Right lung (tissue), 5 donors: ENCODE results near the gene SUN1. TPM values are rescaled to one million over a fixed set of nuclear protein-coding genes. Genes with fewer than 3 reads are reported as not detected.
"Not testable (repeated sequence)": the region's sequence is repeated elsewhere in the genome, so short reads cannot be mapped to it uniquely, and the experiment has no call there.

Source experiments
- DNase-seq, 2 donors: peaks; one replicate each; pipeline ENCODE4 v3.0.0-alpha.2; 2013
- polyA plus RNA-seq, 5 donors: library from polyadenylated mRNA; unstranded; fragments of 120-200 nt; gene quantifications; one replicate each; pipeline versions ENCODE4 v1.2.1 to v1.2.3, GENCODE V29; 2013; ENCODE audit warnings: inconsistent platforms in 1 of 5, low replicate concordance in 1 of 5; ENCODE audit not compliant: insufficient read length in 5 of 5, insufficient read depth in 1 of 5

Gene SUN1
- polyA plus RNA-seq, 5 donors: 127 to 183 (median 156) TPM

DNA sequence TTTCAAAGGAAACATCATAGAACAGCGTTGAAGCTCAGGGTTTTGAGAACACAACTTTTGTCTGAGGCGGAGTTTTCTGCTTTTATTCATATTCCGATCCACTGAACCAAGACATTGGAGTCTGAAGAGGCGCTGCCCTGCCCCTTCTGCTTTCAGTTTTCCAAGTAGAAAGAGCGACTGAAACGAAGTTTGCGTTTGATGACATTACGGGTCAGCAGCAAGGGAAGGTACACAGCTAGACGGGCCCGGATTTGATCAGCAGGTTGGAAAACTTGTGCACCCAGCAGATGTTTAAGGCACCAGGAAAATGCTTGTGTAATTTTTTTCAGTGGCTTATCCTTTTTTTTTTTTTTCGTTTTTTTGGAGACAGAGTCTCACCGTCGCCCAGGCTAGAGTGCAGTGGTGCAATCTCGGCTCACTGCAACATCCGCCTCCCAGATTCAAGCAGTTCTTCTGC, 720 bp downstream of the SUN1 start:
- no peak for DNase-seq

DNA sequence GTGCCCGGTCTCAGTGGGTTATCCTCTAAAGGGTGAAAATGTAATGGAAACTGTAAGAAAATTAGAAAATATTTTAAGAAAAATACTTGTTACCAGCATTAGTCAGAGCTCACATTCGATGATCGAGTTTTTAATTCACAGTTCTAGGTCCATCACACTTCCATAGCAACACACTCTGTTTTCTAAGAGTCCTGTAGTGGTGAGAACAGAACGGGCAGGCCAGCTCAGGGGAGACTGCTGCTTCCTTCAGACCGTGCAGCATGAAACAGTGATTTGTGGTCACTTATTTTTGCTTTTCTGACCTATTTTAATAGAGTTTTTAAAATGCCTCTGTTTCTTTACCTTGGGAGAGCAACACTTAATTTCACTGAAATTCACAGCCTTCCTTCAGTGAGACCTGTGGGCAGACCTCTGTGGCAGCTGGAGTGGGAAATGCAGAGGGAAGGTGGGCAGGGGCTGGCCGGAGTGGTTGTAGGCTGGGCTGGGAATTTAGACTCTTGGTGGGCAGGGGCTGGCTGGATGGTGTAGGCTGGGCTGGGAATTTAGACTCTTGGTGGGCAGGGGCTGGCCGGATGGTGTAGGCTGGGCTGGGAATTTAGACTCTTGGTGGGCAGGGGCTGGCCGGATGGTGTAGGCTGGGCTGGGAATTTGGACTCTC, 1.5 kb downstream of the SUN1 start:
- DNase-seq: no peak

DNA sequence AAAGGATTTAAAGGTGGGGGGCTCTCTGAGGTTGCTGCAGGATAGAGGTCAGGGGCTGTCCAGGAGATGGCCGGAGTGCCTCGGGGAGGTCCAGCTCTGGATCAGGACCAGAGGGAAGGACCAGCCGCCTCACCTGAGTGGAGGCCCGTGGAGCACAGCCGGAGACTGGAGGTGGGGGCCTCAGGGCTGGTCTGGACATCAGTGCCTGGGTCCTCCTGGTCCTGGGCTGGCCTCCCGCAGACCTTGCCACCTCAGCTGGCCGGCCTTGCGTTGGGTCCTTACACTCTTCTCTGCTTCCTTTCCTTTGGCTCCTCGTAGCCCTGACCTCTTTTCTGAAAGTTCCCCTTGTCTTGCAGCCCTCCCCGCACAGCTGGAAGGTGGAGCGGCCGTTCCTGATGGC, 2.0 kb downstream of the SUN1 start:
- no peak for DNase-seq

DNA sequence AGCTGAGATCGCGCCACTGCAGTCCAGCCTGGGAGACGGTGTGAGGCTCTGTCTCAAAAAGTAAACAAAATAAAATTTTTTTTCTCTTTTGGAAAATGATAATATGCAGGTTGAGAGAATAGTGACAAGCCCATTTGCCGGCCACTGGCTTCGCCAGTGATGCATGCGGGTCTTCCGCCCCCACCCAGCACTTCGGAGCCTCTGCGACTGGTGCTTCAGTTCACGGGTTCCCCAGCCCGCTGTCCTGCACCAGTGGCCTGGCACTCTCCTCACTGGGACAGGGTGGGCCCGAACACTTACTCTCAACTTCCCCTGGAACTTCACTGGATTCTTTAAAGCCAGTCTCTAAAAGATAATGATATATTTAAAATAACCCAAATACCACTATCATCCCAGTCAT, 2.7 kb downstream of the SUN1 start:
- DNase-seq: no peak

DNA sequence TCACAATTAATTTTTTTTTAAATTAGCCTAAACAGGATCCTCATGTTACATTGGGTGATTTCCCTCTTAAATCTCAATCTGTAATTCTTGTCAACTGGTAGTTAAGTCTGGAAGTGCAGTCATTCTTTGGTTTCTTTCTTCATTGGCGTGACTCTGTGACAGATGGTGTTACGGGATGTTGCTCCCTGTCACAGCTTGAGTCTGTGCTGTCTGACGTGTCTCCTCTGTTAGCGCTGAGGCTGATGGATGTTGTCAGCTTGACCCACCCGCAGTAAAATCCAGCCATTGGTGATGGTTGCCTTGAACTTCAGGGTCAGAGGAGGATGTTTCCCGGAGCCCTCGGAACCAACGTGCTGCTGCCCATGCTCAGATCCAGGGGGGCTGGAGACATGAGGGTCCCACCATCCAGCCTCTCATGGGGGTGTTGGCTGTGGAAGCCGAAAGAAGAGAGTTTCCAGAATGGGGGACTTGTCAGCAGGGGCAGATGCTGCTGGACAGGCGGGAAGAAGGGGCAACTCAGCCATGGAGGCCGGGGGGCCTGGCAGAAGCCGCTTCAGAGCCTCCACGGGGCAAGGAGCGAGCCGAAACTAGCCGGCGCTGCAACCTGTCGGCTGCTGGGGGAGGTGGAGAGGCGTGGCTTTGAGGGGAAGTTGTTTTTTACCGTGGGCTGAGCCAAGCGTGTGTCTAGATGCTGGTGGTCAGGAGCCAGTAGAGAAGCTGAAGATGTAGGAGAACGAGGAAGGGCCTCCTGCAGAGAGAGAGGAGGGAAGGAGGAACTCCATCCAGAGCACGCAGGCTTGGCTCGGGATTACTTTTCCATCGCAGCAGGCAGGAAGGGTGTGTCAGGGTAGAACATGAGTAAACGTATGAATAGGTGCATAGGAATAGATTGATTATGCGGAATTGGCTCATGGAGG, 3.5 kb downstream of the SUN1 start:
- DNase-seq: no peak

DNA sequence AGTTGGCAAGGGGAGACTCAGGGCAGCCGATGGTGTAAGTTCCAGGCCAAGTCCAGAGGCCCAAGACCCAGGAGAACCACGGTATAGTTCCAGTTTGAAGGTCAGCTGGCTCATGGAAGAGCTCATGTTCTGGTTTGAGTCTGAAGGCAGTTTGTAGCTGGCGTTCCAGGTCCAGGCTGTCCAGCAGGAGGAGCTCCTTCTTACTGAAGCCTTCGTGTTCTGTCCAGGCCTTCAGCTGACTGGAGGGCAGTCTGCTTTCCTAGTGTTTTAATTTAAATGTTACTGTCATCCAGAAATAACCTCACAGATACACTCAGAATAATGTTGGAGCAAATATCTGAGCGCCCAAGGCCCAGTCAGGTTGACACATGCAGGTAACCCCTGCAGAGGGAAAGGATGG, 4.2 kb downstream of the SUN1 start:
- DNase-seq: no peak

DNA sequence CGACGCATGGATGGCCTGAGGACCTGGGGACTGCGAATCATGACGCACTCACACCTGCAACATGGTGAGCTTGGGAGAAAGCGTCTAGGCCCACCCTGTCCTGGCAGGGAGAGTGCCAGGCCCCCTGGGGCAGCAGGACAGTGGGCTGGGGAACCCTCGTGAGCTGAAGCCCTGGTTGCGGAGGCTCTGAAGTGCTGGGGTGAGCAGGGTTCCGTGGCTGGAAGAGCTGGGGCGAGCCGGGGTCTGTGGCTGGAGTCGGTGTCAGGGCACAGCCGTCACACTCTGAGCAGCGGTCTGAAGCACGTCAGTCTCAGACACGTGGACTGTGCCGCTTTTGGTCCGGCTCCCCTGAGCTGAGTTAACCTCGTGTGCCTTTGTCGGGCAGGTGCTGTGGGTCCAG, 4.7 kb downstream of the SUN1 start:
- no peak for DNase-seq

DNA sequence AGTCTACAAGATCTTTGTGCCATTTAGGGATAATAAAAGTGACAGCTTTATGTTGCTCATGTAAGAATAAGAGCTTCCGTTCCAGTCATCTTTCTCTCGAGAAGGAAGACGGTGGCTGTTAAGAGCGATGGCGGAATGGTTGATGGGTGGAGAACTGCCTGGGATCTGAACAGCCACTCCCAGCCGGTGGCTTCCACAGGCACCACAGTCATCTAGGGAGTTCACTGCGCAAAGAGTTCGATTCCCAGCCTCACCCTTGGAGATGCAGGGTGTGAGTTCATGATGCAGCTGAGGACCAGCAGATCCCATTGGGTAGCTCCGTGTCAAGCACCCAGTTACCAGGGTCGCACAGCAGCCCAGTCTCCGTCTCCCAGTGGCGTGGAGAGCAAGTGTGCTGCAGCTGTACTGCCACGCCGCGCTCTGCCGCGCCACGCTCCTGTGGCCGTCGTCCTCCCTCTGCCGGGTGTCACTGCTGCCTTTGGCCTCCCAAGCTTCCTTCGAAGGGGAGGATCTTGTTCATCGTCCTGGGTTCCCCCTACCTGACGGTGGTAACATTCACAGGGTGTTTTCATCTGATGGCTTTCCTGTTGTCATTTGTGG, 7.8 kb downstream of the SUN1 start:
- no peak for DNase-seq

DNA sequence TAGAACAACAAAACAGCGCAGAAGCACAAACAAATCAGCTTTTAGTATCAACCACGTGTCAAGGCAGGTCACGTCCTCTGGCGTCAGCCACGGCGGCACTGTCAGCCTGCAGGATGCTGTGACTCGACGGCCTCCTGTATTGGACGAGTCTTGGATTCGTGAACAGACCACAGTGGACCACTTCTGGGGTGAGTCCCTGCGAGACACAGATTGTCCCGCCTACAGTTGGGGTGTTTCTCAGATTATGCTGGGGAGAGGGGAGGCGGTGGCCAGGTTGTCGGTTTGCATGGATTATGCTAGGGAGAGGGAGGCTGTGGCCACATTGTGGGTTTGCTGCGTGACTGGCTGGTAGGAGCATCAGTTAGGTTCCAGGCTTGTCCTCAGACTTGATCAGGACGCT, 9.7 kb downstream of the SUN1 start:
- no peak for DNase-seq

DNA sequence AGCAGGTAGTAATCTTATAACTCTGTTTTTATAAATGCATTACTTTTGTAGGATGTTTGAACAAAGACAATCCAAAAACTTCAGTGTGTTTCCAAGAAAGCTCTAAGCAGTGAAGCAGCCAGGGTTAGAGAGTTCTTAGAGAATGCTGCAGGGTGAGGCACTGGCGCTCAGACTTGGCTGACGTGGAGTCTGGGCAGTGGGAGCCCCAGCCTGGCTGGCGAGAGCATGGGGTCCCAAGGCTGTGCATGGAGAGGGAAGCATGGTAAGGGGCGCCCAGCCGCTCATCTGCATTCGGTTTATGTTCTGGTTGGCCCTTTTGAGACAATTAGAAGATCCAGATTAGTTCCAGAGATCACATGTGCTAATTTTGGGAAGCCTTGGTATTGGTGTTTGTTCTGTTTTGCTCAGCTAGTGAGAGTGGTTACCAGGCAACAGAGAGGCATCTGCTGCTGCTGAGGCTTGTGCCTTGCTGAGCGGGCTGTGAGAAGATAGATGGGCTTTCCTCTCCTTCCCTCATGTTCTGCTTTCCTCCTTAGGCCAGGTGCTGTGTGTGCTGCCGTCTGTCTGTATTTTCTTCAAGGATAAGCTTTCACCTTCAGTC, 10.3 kb downstream of the SUN1 start:
- no peak for DNase-seq

DNA sequence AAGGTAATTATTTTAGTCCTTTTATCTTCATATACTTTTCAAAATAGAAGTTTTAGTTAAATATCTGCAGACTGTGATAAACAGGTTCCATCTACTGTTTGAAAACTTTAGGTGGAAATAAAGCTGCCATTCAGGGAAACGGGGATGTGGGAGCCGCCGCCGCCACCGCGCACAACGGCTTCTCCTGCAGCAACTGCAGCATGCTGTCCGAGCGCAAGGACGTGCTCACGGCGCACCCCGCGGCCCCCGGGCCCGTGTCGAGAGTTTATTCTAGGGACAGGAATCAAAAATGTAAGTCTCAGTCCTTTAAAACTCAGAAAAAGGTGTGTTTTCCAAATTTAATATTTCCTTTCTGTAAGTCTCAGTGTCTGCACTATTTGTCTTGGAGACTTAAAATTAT, 11.0 kb downstream of the SUN1 start:
- DNase-seq: no peak

DNA sequence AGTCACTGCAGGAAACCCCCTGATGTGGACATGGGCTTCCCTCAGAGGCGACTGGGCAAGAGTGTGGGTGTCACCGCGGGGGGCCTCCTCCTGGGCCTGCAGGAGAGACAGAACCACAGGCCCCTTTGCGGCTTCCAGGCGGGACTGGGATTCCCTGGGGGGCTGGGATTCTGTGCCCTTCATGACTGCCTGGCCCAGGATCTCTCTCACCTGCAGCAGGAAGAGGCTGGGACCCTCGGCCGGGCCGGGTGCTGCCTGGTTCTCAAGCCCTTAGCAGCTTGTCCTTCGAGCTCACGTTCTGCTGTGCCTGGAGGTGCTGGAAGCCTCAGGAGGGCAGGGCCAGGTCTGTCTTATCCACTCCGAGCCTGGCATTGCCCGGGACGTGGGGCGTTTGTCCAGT, 11.8 kb downstream of the SUN1 start:
- DNase-seq: no peak

DNA sequence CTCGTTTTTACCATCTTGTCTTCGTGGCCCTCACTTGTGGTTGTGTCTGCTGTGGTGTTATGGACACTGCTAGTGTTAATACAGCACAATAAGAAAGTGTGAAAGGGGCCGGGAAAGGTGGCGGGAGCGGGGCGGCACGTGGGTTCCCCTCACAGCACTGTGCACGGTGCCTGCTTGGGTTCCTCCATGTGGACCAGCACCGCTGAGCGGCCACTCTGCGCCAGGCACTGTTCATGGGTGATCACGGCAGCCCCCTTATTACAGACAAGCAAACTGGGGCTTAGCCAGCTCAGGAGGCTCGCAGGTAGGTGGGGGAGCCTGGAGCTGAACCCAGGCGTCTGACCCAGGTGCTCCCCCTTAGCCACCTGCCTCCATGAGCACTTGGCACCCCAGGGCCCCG, 12.2 kb downstream of the SUN1 start:
- no peak for DNase-seq

DNA sequence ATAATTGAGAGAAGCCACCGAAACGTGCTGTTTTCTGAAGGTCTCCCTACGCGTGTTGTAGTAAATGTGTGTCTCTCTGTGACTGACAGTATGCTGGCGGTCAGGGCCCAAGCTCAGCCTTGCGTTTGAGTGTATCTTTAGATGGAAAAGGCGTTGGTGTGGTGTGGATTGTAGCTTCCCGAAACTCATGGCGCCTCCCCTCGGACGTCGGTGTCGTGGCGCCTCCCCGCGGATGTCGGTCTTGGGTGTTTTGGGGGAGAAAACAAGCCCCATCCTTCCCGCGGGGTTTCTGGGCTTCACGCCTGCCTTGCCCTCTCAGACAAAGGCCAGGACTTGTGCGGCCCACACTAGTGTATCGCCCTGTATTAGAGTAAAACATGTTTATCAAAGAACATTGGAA, 12.8 kb downstream of the SUN1 start:
- DNase-seq: no peak

DNA sequence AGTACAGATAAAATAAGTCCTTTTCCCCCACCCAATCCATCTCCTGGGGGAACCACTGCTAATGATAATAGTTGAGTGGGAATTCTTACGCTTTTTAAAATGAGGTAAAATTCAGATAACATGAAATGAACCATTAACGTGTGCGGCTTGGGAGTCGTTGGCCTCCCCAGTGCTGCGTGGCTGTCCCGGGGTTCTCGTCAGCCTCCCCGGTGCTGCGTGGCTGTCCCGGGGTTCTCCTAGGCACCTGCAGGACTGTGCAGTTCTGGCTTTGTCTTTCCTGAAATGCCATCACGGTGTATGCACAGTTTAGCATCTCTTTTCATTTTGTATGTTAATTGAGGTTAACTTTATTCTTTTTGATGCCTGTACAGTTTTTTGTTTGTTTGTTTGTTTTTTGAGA, 13.5 kb downstream of the SUN1 start:
- no peak for DNase-seq

DNA sequence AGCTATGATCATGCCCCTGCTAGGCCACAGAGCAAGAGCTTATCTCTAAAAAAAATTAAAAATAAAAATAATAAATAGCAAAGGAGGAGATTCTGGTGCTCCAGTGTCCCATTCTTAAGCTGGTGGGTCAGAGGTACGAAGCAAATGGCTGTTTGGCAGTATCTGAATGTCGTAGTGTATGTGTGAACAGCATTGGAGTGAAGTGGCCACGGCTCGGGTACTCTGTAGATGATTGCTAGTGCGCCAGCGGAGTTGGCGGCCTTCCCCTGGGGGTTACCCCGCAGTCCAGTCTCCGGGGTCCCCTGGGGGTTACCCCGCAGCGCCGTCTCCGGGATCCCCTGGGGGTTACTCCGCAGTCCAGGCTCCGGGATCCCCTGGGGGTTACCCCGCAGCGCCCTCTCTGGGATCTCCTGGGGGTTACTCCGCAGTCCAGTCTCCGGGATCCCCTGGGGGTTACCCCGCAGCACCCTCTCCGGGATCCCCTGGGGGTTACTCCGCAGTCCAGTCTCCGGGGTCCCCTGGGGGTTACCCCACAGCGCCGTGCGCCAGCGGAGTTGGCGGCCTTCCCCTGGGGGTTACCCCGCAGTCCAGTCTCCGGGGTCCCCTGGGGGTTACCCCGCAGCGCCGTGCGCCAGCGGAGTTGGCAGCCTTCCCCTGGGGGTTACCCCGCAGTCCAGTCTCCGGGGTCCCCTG, 14.8 kb downstream of the SUN1 start:
- not testable (repeated sequence) for DNase-seq

DNA sequence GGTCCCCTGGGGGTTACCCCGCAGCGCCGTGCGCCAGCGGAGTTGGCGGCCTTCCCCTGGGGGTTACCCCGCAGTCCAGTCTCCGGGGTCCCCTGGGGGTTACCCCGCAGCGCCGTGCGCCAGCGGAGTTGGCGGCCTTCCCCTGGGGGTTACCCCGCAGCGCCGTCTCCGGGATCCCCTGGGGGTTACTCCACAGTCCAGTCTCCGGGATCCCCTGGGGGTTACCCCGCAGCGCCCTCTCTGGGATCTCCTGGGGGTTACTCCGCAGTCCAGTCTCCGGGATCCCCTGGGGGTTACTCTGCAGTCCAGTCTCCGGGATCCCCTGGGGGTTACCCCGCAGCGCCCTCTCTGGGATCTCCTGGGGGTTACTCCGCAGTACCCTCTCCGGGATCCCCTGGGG, 15.5 kb downstream of the SUN1 start:
- DNase-seq: not testable (repeated sequence)

DNA sequence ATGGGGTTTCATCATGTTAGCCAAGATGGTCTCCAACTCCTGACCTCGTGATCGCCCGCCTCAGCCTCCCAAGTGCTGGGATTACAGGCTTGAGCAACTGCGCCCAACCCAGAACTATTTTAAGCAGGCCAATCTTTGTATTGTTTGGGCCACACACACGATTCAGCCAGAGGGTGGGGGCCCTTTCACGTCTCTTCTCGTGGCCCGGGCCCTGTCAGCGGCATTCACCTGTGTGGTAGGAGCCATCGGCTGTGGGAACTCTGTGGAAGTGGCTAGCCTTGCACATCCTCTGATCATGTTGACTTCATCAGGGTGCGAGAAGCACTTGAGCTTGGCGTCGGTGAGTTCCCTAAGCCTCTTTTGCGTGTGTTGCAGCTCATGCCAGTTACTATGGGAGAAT, 16.9 kb downstream of the SUN1 start:
- DNase-seq: no peak

DNA sequence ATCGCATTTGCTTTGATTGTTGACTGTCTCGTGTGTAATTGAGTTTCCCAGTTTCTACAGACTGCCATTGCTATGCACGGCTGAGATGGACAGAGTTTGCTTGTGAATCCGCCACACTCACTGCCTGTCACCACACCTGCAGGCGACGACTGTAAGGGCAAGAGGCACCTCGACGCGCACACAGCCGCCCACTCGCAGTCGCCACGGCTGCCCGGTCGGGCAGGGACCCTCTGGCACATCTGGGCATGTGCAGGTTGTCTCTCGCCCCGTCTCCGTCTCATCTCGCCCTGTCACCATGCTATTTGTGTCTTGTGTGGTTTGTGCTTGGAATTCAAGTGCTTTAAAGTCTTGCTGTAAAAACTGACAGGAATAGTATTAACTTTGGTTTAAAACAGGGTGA, 17.5 kb downstream of the SUN1 start:
- DNase-seq: no peak

DNA sequence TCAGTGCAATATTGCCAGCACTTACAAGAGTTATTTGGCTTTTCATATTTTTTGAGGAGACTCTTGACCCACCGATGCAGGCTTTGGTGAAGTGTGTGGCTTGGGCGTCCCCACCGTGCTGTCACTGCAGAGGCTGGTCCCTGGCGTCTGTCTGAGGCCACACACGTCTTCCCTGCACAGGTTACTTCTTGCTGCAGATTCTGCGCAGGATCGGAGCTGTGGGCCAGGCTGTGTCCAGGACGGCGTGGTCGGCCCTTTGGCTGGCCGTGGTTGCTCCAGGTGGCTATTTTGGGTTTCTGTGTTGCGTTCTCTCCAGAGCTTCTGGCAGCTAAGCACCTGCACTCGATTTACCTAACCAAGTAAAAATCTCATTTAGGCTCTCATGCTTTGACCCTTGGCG, 18.9 kb downstream of the SUN1 start:
- no peak for DNase-seq

DNA sequence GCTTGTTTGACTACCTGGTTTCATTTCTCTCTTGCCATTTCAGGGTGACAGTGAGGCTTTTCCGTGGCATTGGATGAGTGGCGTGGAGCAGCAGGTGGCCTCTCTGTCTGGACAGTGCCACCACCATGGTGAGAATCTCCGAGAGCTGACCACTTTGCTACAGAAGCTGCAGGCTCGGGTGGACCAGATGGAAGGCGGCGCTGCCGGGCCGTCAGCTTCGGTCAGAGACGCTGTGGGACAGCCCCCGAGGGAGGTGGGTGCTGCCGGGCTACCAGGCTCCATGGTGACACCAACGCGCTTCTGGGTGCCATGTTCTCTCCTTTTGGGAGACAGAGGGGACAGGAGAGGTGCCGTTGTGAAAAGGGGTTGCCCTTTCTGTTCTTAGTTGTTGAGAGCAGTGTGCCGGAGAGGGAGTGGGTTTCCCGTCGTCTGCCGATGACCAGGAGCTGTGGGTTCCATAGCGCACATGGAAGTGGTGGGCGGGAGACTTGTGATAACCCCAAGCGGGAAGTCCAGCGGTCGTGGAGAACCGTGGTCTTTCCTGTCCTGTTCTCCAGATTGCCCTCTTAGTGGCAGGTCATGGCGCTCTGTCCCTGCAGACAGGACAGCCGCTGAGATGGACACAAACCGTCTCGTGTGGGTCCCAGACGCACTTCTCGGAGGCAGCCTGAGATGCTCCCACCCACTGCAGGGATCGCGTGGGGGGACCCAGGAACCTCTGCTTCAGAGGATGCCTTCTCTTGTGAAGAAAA, 21.3 kb downstream of the SUN1 start:
- DNase-seq: no peak
